Small intestine (tissue), 16 donors: ENCODE results near the gene HSF2. TPM values are rescaled to one million over a fixed set of nuclear protein-coding genes. Genes with fewer than 3 reads are reported as not detected.

Experiments used
- DNase-seq, 2 donors: peaks; one replicate each; pipeline versions ENCODE4 v3.0.0 to v3.0.0-alpha.2; 2013
- FAIRE-seq: peaks from 2 replicates; lab custom pipeline; 2012; peaks lifted over from hg19 to GRCh38; lab: Jason Lieb, UNC
- H3K27ac ChIP-seq, 3 donors: one replicate each; pipeline ENCODE4 v1.5.1; 2013; ENCODE audit warnings: low read length in 2 of 3, mild to moderate bottlenecking in 2 of 3, control low read depth in 1 of 3, inconsistent platforms in 1 of 3, low read depth in 1 of 3, moderate library complexity in 1 of 3
- H3K27me3 ChIP-seq, 3 donors: one replicate each; pipeline ENCODE4 v1.6.1; 2013; ENCODE audit warnings: low read length in 3 of 3, inconsistent platforms in 1 of 3; ENCODE audit not compliant: control insufficient read depth in 3 of 3, insufficient read depth in 3 of 3
- H3K36me3 ChIP-seq, 3 donors: one replicate each; pipeline ENCODE4 v1.6.1; 2013; ENCODE audit warnings: low read length in 3 of 3, inconsistent platforms in 1 of 3, low read depth in 1 of 3, mild to moderate bottlenecking in 1 of 3, moderate library complexity in 1 of 3; ENCODE audit not compliant: control insufficient read depth in 3 of 3, insufficient read depth in 2 of 3
- H3K4me1 ChIP-seq, 3 donors: one replicate each; pipeline ENCODE4 v1.6.1; 2013; ENCODE audit warnings: low read length in 2 of 3, inconsistent platforms in 1 of 3, low read depth in 1 of 3, mild to moderate bottlenecking in 1 of 3, moderate library complexity in 1 of 3; ENCODE audit not compliant: control insufficient read depth in 3 of 3, insufficient read depth in 2 of 3
- H3K4me3 ChIP-seq, 3 donors: one replicate each; pipeline ENCODE4 v1.5.1; 2013; ENCODE audit warnings: low read length in 3 of 3, control low read depth in 1 of 3, inconsistent platforms in 1 of 3, low read depth in 1 of 3, mild to moderate bottlenecking in 1 of 3, moderate library complexity in 1 of 3
- H3K9me3 ChIP-seq, 2 donors: one replicate each; pipeline ENCODE4 v1.6.1; 2013; ENCODE audit warnings: low read depth in 1 of 2, low read length in 1 of 2; ENCODE audit not compliant: control insufficient read depth in 2 of 2, insufficient read depth in 1 of 2
- WGBS, 3 donors: extraction: QIAGEN DNeasy Blood & Tissue Kit; methylation state at CpG; one replicate each; pipeline ENCODE4 v1.1.7; 2013; 5-methylcytosine and 5-hydroxymethylcytosine counted together
- long read RNA-seq, 10 donors: transcript quantifications; one replicate each; lab custom pipeline, GENCODE V29; 2026
- polyA plus RNA-seq, 4 donors: library from polyadenylated mRNA; stranded (reverse) in 3 of 4; unstranded in 1 of 4; fragments of 200-250 nt in 3 of 4; fragments of 120-200 nt in 1 of 4; gene quantifications; one replicate each; pipeline versions ENCODE4 v1.2.1 to v1.2.3, GENCODE V29; 2013
- donor health status: healthy with polysubstance abuse.
- donor health status: control.
- donor health status: control.
- donor health status: Bipolar disorder and iron deficiency.
- donor health status: healthy.

HSF2 gene
- polyA plus RNA-seq: 10 to 100 TPM in 1 of 4 donors, 1 to 10 TPM in 3; 5.4 to 12.2 (median 6.5) TPM
- long read RNA-seq, donor 1, transcript HSF2-202 (12 exons, 2,643 nt): major isoform, 6 of 516 reads
- long read RNA-seq, donor 1, partial matches to known transcripts: 505 of 516 reads
- long read RNA-seq, donor 1, other reads (novel, unspliced or antisense): 0 of 516 reads
- long read RNA-seq, donor 2, partial matches to known transcripts: 0 of 1 reads
- long read RNA-seq, donor 2, other reads (novel, unspliced or antisense): 0 of 1 reads
- long read RNA-seq, donor 3, partial matches to known transcripts: 0 of 3 reads
- long read RNA-seq, donor 3, other reads (novel, unspliced or antisense): 0 of 3 reads
- long read RNA-seq, donor 4: 0 reads
- long read RNA-seq, donor 5: 0 reads
- long read RNA-seq, donor 6: 0 reads
- long read RNA-seq, donor 7, transcript HSF2-201 (13 exons, 2,549 nt): minor isoform, 6 of 17 reads
- long read RNA-seq, donor 7, transcript HSF2-202 (12 exons, 2,643 nt): major isoform, 10 of 17 reads
- long read RNA-seq, donor 7, partial matches to known transcripts: 0 of 17 reads
- long read RNA-seq, donor 7, other reads (novel, unspliced or antisense): 0 of 17 reads
- long read RNA-seq, donor 8: 0 reads
- long read RNA-seq, donor 9: 0 reads
- long read RNA-seq, donor 10, transcript HSF2-202 (12 exons, 2,643 nt): major isoform, 9 of 382 reads
- long read RNA-seq, donor 10, partial matches to known transcripts: 370 of 382 reads
- long read RNA-seq, donor 10, other reads (novel, unspliced or antisense): 0 of 382 reads

GRCh38 chr6:122399348-122400120 lies at the start of gene HSF2:
TSS of gene HSF2 (plus strand) at chr6:122399652. CDS start at chr6:122399738, 86 bp downstream.
- Histone ChIP-seq H3K4me1 (peaks cover 0 to 7% (median 7%) of the 10 kb centered on the region in 3 donors), H3K9me3 (no peaks in the 10 kb centered on the region), H3K27ac (peak within 1 kb of the TSS in 2 of 3 donors; percentile 85 to 90), H3K36me3 (no peaks in the 10 kb centered on the region), H3K27me3 (no peaks in the 10 kb centered on the region), H3K4me3 (peak within 1 kb of the TSS; percentile 76 to 91 (median 87))
- WGBS, 3 donors: 0 to 1% (median 0%) methylated on average over 74 to 82 of the region's 82 CpGs
- FAIRE-seq: no peak
- DNase-seq: peak; percentile 98

GRCh38 chr6:122352981-122353664 lies 46.3 kb upstream of the HSF2 start:
- no peak overlapping the region for H3K27ac ChIP-seq
- no peaks in the 10 kb centered on the region for H3K27me3 ChIP-seq
- H3K4me1 ChIP-seq: no peaks in the 10 kb centered on the region
- no peak for DNase-seq
- no peak overlapping the region for H3K4me3 ChIP-seq
- no peaks in the 10 kb centered on the region for H3K9me3 ChIP-seq
- H3K36me3 ChIP-seq: no peaks in the 10 kb centered on the region
- FAIRE-seq: no peak

GRCh38 chr6:122360809-122361208 lies 38.6 kb upstream of the HSF2 start:
- FAIRE-seq: no peak
- Histone ChIP-seq H3K4me3 (no peak overlapping the region), H3K9me3 (peaks cover 0 to 3% of the 10 kb centered on the region in 2 donors), H3K4me1 (no peaks in the 10 kb centered on the region), H3K36me3 (no peaks in the 10 kb centered on the region), H3K27ac (no peak overlapping the region), H3K27me3 (no peaks in the 10 kb centered on the region)
- no peak for DNase-seq
- 78 to 81% (median 78%) methylated on average over 11 of the region's 11 CpGs for WGBS, 3 donors

GRCh38 chr6:122361314-122361979 lies 38.0 kb upstream of the HSF2 start:
- 53 to 80% (median 70%) methylated on average over 15 of the region's 15 CpGs for WGBS, 3 donors
- Histone ChIP-seq H3K4me3 (no peak overlapping the region), H3K9me3 (peaks cover 0 to 10% of the 10 kb centered on the region in 2 donors), H3K27me3 (no peaks in the 10 kb centered on the region), H3K27ac (no peak overlapping the region), H3K36me3 (no peaks in the 10 kb centered on the region), H3K4me1 (no peaks in the 10 kb centered on the region)
- no peak for FAIRE-seq
- no peak for DNase-seq

GRCh38 chr6:122363769-122364483 lies 35.5 kb upstream of the HSF2 start:
- Histone ChIP-seq H3K27me3 (no peaks in the 10 kb centered on the region), H3K9me3 (peaks cover 0 to 10% of the 10 kb centered on the region in 2 donors), H3K4me1 (no peaks in the 10 kb centered on the region), H3K27ac (no peak overlapping the region), H3K4me3 (no peak overlapping the region), H3K36me3 (no peaks in the 10 kb centered on the region)
- 77 to 94% (median 89%) methylated on average over 6 of the region's 6 CpGs for WGBS, 3 donors
- no peak for FAIRE-seq
- DNase-seq: no peak

- FAIRE-seq (no peak), DNase-seq (no peak)
- H3K36me3 ChIP-seq: no peaks in the 10 kb centered on the region
- no peaks in the 10 kb centered on the region for H3K27me3 ChIP-seq
- no peak overlapping the region for H3K4me3 ChIP-seq
- peaks cover 0 to 10% of the 10 kb centered on the region in 2 donors for H3K9me3 ChIP-seq
- 86 to 91% (median 88%) methylated on average over 8 of the region's 8 CpGs for WGBS, 3 donors
- no peak overlapping the region for H3K27ac ChIP-seq
- H3K4me1 ChIP-seq: no peaks in the 10 kb centered on the region
Measured at GRCh38 chr6:122365775-122366403, 33.6 kb upstream of the HSF2 start.

GRCh38 chr6:122367171-122367570 lies 32.3 kb upstream of the HSF2 start:
- Histone ChIP-seq H3K4me1 (no peaks in the 10 kb centered on the region), H3K36me3 (no peaks in the 10 kb centered on the region), H3K27me3 (no peaks in the 10 kb centered on the region), H3K4me3 (no peak overlapping the region), H3K9me3 (peaks cover 0 to 10% of the 10 kb centered on the region in 2 donors), H3K27ac (no peak overlapping the region)
- DNase-seq (no peak), FAIRE-seq (no peak)
- 82 to 88% (median 86%) methylated on average over 1 of the region's 1 CpG for WGBS, 3 donors
